ENCODE measurements around the gene MUC4. TPM values are rescaled to one million over a fixed set of nuclear protein-coding genes. Genes with fewer than 3 reads are reported as not detected.

MUC4 gene
- total RNA-seq, 1 donor from 2014 or later, result 0.60 TPM

- TF ChIP-seq CTCF (IDR thresholded peaks at IDR 0.05; ENCODE audit: unreplicated experiment), result no peak
- Mint-ChIP-seq H3K27me3 (peaks cover 33% of the 10 kb centered on the region), H3K36me3 (ENCODE audit: insufficient read depth) (no peaks in the 10 kb centered on the region), H3K4me3 (ENCODE audit: low read depth) (no peak overlapping the region), H3K9me3 (ENCODE audit: low read depth) (no peaks in the 10 kb centered on the region), H3K4me1 (ENCODE audit: low read depth) (peaks cover 3% of the 10 kb centered on the region), H3K27ac (no peak overlapping the region)
- no peak for DNase-seq (ENCODE audit: low spot score, unreplicated experiment)
These were observed 53.9 kb downstream of the MUC4 start for GRCh38 chr3:195757827-195758226.

GRCh38 chr3:195757438-195757770 is 54.3 kb downstream of the MUC4 start:
- Mint-ChIP-seq H3K4me3 (ENCODE audit: low read depth) (no peak overlapping the region), H3K36me3 (ENCODE audit: insufficient read depth) (no peaks in the 10 kb centered on the region), H3K27ac (no peak overlapping the region), H3K27me3 (peaks cover 33% of the 10 kb centered on the region), H3K4me1 (ENCODE audit: low read depth) (peaks cover 3% of the 10 kb centered on the region), H3K9me3 (ENCODE audit: low read depth) (no peaks in the 10 kb centered on the region)
- no peak for DNase-seq (ENCODE audit: low spot score, unreplicated experiment)
- no peak for TF ChIP-seq CTCF (IDR thresholded peaks at IDR 0.05; ENCODE audit: unreplicated experiment)

GRCh38 chr3:195755791-195756676 is 55.7 kb downstream of the MUC4 start:
- TF ChIP-seq CTCF (IDR thresholded peaks at IDR 0.05; ENCODE audit: unreplicated experiment), result no peak
- peaks cover 13% of the 10 kb centered on the region for H3K4me1 Mint-ChIP-seq (ENCODE audit: low read depth)
- no peak overlapping the region for H3K27ac Mint-ChIP-seq
- H3K9me3 Mint-ChIP-seq (ENCODE audit: low read depth), result no peaks in the 10 kb centered on the region
- H3K27me3 Mint-ChIP-seq, result peaks cover 33% of the 10 kb centered on the region
- H3K36me3 Mint-ChIP-seq (ENCODE audit: insufficient read depth), result no peaks in the 10 kb centered on the region
- no peak overlapping the region for H3K4me3 Mint-ChIP-seq (ENCODE audit: low read depth)
- DNase-seq (ENCODE audit: low spot score, unreplicated experiment), result no peak

- Mint-ChIP-seq H3K36me3 (ENCODE audit: insufficient read depth) (no peaks in the 10 kb centered on the region), H3K9me3 (ENCODE audit: low read depth) (no peaks in the 10 kb centered on the region), H3K27ac (no peak overlapping the region), H3K4me3 (ENCODE audit: low read depth) (no peak overlapping the region), H3K4me1 (ENCODE audit: low read depth) (peaks cover 13% of the 10 kb centered on the region), H3K27me3 (peaks cover 33% of the 10 kb centered on the region)
- TF ChIP-seq CTCF (IDR thresholded peaks at IDR 0.05; ENCODE audit: unreplicated experiment), result no peak
- no peak for DNase-seq (ENCODE audit: low spot score, unreplicated experiment)
These were observed 56.3 kb downstream of the MUC4 start for GRCh38 chr3:195755391-195755790.

- Mint-ChIP-seq H3K36me3 (ENCODE audit: insufficient read depth) (no peaks in the 10 kb centered on the region), H3K4me3 (ENCODE audit: low read depth) (no peak overlapping the region), H3K9me3 (ENCODE audit: low read depth) (no peaks in the 10 kb centered on the region), H3K27me3 (peaks cover 29% of the 10 kb centered on the region), H3K4me1 (ENCODE audit: low read depth) (peaks cover 13% of the 10 kb centered on the region), H3K27ac (no peak overlapping the region)
- TF ChIP-seq CTCF (IDR thresholded peaks at IDR 0.05; ENCODE audit: unreplicated experiment), result no peak
- no peak for DNase-seq (ENCODE audit: low spot score, unreplicated experiment)
These were observed 56.8 kb downstream of the MUC4 start for GRCh38 chr3:195754906-195755305.
